Sigmoid colon (tissue), 4 donors: ENCODE measurements around the gene TMEM139.

ENCODE experiments used
- CTCF ChIP-seq, 4 experiments: fragments of 450-650 bp in 3 of 4; fragments of 200-600 bp in 1 of 4; IDR thresholded peaks; one replicate each; pipeline ENCODE4 v1.5.1; 2016 to 2019; ENCODE audit warnings: antibody characterized with exemption in 4 of 4, mild to moderate bottlenecking in 3 of 4, moderate library complexity in 2 of 4
- EP300 ChIP-seq, 4 donors: sonication (generic); formaldehyde crosslinking; IDR thresholded peaks; one replicate each; pipeline ENCODE4 v1.6.1; 2017; ENCODE audit warnings: antibody characterized with exemption in 4 of 4

- TF ChIP-seq CTCF (IDR thresholded peaks at IDR 0.05): no peak
- no peak for TF ChIP-seq EP300 (IDR thresholded peaks at IDR 0.05)
Observed at GRCh38 chr7:143271240-143271639, 13.5 kb upstream of the TMEM139 start.
